Astrocyte (in vitro differentiated cells and primary cell): ENCODE results near the gene GCLM. TPM values are rescaled to one million over a fixed set of nuclear protein-coding genes. Genes with fewer than 3 reads are reported as not detected.
"Not testable (repeated sequence)": the region's sequence is repeated elsewhere in the genome, so short reads cannot be mapped to it uniquely, and the experiment has no call there.

ENCODE experiments used
- DNase-seq: peaks from one replicate; pipeline ENCODE4 v3.0.0-alpha.2; 2010; ENCODE audit warnings: low read depth
- FAIRE-seq: peaks from 2 replicates; lab custom pipeline; 2011; peaks lifted over from hg19 to GRCh38; lab: Jason Lieb, UNC
- H2AFZ ChIP-seq: 2 replicates; pipeline ENCODE4 v1.6.0; 2012; ENCODE audit warnings: low read depth, low read length, inconsistent platforms
- H3K27ac ChIP-seq: 2 replicates; pipeline ENCODE4 v1.5.1; 2011; ENCODE audit warnings: low read depth, low read length, inconsistent platforms
- H3K27me3 ChIP-seq: 2 replicates; pipeline ENCODE4 v1.6.0; 2011; ENCODE audit warnings: low read length, inconsistent platforms; ENCODE audit not compliant: insufficient read depth
- H3K36me3 ChIP-seq: 2 replicates; pipeline ENCODE4 v1.5.1; 2011; ENCODE audit warnings: low read length, inconsistent platforms; ENCODE audit not compliant: insufficient read depth
- H3K4me1 ChIP-seq: 2 replicates; pipeline ENCODE4 v1.5.1; 2011; ENCODE audit warnings: low read length, inconsistent platforms; ENCODE audit not compliant: insufficient read depth
- H3K4me2 ChIP-seq: 2 replicates; pipeline ENCODE4 v1.6.0; 2012; ENCODE audit warnings: low read length, inconsistent platforms
- H3K4me3 ChIP-seq: 2 replicates; pipeline ENCODE4 v1.5.1; 2011; ENCODE audit warnings: low read depth, mild to moderate bottlenecking, low read length, inconsistent platforms; ENCODE audit not compliant: insufficient read depth
- H3K79me2 ChIP-seq: 2 replicates; pipeline ENCODE4 v1.6.0; 2012; ENCODE audit warnings: mild to moderate bottlenecking, low read length, inconsistent platforms; ENCODE audit not compliant: insufficient read depth
- H3K9ac ChIP-seq: 2 replicates; pipeline ENCODE4 v1.6.0; 2012; ENCODE audit warnings: mild to moderate bottlenecking, low read length, inconsistent platforms
- H3K9me3 ChIP-seq: 2 replicates; pipeline ENCODE4 v1.5.1; 2012; ENCODE audit warnings: low read depth, mild to moderate bottlenecking, low read length, inconsistent platforms; ENCODE audit not compliant: insufficient read depth
- H4K20me1 ChIP-seq: 2 replicates; pipeline ENCODE4 v1.6.0; 2012; ENCODE audit warnings: low read length, inconsistent platforms; ENCODE audit not compliant: insufficient read depth
- H3K27ac Mint-ChIP-seq: one replicate; pipeline ENCODE4 v1.8.0; 2021; ENCODE audit warnings: mild to moderate bottlenecking, mixed read lengths; ENCODE audit not compliant: unreplicated experiment
- H3K27me3 Mint-ChIP-seq: one replicate; pipeline ENCODE4 v1.8.0; 2021; ENCODE audit warnings: low read depth, mixed read lengths; ENCODE audit not compliant: unreplicated experiment
- H3K36me3 Mint-ChIP-seq: one replicate; pipeline ENCODE4 v1.8.0; 2021; ENCODE audit warnings: low read depth, mixed read lengths; ENCODE audit not compliant: unreplicated experiment
- H3K4me1 Mint-ChIP-seq: one replicate; pipeline ENCODE4 v1.8.0; 2021; ENCODE audit warnings: low read depth, mixed read lengths; ENCODE audit not compliant: unreplicated experiment
- H3K4me3 Mint-ChIP-seq: one replicate; pipeline ENCODE4 v1.8.0; 2021; ENCODE audit warnings: mild to moderate bottlenecking, moderate library complexity, mixed read lengths; ENCODE audit not compliant: unreplicated experiment
- H3K9me3 Mint-ChIP-seq: one replicate; pipeline ENCODE4 v1.8.0; 2021; ENCODE audit warnings: mild to moderate bottlenecking, mixed read lengths; ENCODE audit not compliant: unreplicated experiment
- CTCF ChIP-seq: IDR thresholded peaks from 2 replicates; pipeline ENCODE4 v1.5.1; 2011; ENCODE audit warnings: low read depth, mild to moderate bottlenecking, inconsistent platforms, low read length, moderate library complexity; ENCODE audit not compliant: insufficient read depth
- EZH2 ChIP-seq: IDR thresholded peaks from 2 replicates; pipeline ENCODE4 v1.6.1; 2012; ENCODE audit warnings: mild to moderate bottlenecking, low read length, inconsistent platforms; ENCODE audit not compliant: insufficient read depth
- total RNA-seq: library from RNA; stranded (reverse); gene quantifications from 2 replicates; pipeline ENCODE4 v1.2.1, GENCODE V29; 2021

Gene GCLM
- total RNA-seq, 1 donor from 2014 or later: 27.5 TPM

DNA sequence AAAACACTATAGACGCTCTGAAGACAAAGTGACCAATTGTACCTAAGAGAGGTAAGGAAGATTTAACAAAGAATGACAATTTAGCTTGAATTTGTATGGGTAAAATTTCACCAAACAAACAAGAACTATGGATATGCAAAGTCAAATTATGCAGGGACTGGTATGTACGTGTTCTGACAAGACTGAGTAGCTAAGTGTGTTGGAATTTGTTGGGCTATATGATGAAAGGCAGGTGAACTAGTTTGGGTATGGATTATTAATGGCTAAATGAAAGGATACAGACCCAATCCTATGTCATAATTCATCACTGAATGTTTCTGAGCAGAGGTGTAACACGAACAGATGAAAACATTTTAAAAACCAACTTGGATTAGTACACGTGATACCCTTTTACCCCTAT lies 37.9 kb downstream of the GCLM start:
- H3K9ac ChIP-seq: no peak overlapping the region
- peaks cover 2% of the 10 kb centered on the region for H3K4me1 Mint-ChIP-seq
- no peak for FAIRE-seq

GRCh38 chr1:93869653-93870052 lies 39.6 kb downstream of the GCLM start:
- TF ChIP-seq EZH2: no peak
- DNase-seq (no peak), FAIRE-seq (no peak)
- Mint-ChIP-seq H3K36me3 (peaks cover 19% of the 10 kb centered on the region), H3K4me3 (no peak overlapping the region), H3K27me3 (no peaks in the 10 kb centered on the region), H3K4me1 (no peaks in the 10 kb centered on the region), H3K9me3 (no peaks in the 10 kb centered on the region), H3K27ac (no peak overlapping the region)
- Histone ChIP-seq H3K36me3 (peaks cover 49% of the 10 kb centered on the region), H4K20me1 (peaks cover 23% of the 10 kb centered on the region), H3K4me2 (no peak overlapping the region), H3K9ac (no peak overlapping the region), H3K9me3 (no peaks in the 10 kb centered on the region), H3K27ac (no peak overlapping the region), H3K79me2 (peaks cover 3% of the 10 kb centered on the region), H3K27me3 (no peaks in the 10 kb centered on the region), H2AFZ (no peak overlapping the region), H3K4me1 (no peaks in the 10 kb centered on the region), H3K4me3 (no peak overlapping the region)

More for the DNA sequence above, 37.9 kb downstream of the GCLM start:
- Histone ChIP-seq H4K20me1 (peaks cover 39% of the 10 kb centered on the region), H3K9me3 (no peaks in the 10 kb centered on the region), H3K27me3 (no peaks in the 10 kb centered on the region), H3K36me3 (peaks cover 63% of the 10 kb centered on the region), H3K4me2 (no peak overlapping the region), H3K4me1 (peaks cover 2% of the 10 kb centered on the region), H3K79me2 (peaks cover 20% of the 10 kb centered on the region), H3K4me3 (no peak overlapping the region), H3K27ac (no peak overlapping the region), H2AFZ (no peak overlapping the region)
- no peak for TF ChIP-seq EZH2
- TF ChIP-seq CTCF: no peak
- Mint-ChIP-seq H3K36me3 (peaks cover 19% of the 10 kb centered on the region), H3K4me3 (no peak overlapping the region), H3K27ac (no peak overlapping the region), H3K9me3 (no peaks in the 10 kb centered on the region), H3K27me3 (no peaks in the 10 kb centered on the region)
- no peak for DNase-seq

DNA sequence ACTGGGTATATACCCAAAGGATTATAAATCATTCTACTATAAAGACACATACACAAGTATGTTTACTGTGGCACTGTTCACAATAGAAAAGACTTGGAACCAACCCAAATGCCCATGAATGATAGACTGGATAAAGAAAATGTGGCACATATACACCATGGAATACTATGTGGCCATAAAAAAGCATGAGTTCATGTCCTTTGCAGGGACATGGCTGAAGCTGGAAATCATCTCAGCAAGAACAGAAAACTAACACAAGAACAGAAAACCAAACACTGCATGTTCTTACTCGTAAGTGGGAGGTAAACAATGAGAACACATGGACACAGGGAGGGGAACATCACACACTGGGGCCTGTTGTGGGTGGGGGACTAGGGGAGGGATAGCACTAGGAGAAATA lies 40.7 kb downstream of the GCLM start:
- not testable (repeated sequence) for H3K27me3 ChIP-seq, H3K4me3 Mint-ChIP-seq
- peaks cover 19% of the 10 kb centered on the region for H3K36me3 Mint-ChIP-seq

More for the DNA sequence above, 40.7 kb downstream of the GCLM start:
- H3K27ac Mint-ChIP-seq, H3K9me3 Mint-ChIP-seq, H3K9ac ChIP-seq, H3K27ac ChIP-seq, DNase-seq, H3K9me3 ChIP-seq, H3K79me2 ChIP-seq, FAIRE-seq, H2AFZ ChIP-seq, H3K4me2 ChIP-seq, H3K27me3 Mint-ChIP-seq, H3K4me1 Mint-ChIP-seq, H3K4me1 ChIP-seq, H3K4me3 ChIP-seq: not testable (repeated sequence)
- peaks cover 12% of the 10 kb centered on the region for H4K20me1 ChIP-seq
- peaks cover 41% of the 10 kb centered on the region for H3K36me3 ChIP-seq
